Osteocyte (in vitro differentiated cells): ENCODE results near the gene ZNF799. TPM values are rescaled to one million over a fixed set of nuclear protein-coding genes. Genes with fewer than 3 reads are reported as not detected.
"Not testable (repeated sequence)": the region's sequence is repeated elsewhere in the genome, so short reads cannot be mapped to it uniquely, and the experiment has no call there.

Experiments used
- DNase-seq: peaks from one replicate; pipeline ENCODE4 v3.0.0; 2021; ENCODE audit warnings: mixed read lengths; ENCODE audit not compliant: unreplicated experiment; ENCODE audit errors: extremely low spot score
- H3K27ac Mint-ChIP-seq: one replicate; pipeline ENCODE4 v1.8.0; 2021; ENCODE audit warnings: mild to moderate bottlenecking, mixed read lengths; ENCODE audit not compliant: unreplicated experiment
- H3K27me3 Mint-ChIP-seq: one replicate; pipeline ENCODE4 v1.8.0; 2021; ENCODE audit warnings: mixed read lengths; ENCODE audit not compliant: unreplicated experiment
- H3K36me3 Mint-ChIP-seq: one replicate; pipeline ENCODE4 v1.8.0; 2021; ENCODE audit warnings: mixed read lengths; ENCODE audit not compliant: unreplicated experiment
- H3K4me1 Mint-ChIP-seq: one replicate; pipeline ENCODE4 v1.8.0; 2021; ENCODE audit warnings: mixed read lengths; ENCODE audit not compliant: unreplicated experiment
- H3K4me3 Mint-ChIP-seq: one replicate; pipeline ENCODE4 v1.8.0; 2021; ENCODE audit warnings: mild to moderate bottlenecking, moderate library complexity, mixed read lengths; ENCODE audit not compliant: unreplicated experiment
- H3K9me3 Mint-ChIP-seq: one replicate; pipeline ENCODE4 v1.8.0; 2021; ENCODE audit warnings: mixed read lengths; ENCODE audit not compliant: unreplicated experiment
- CTCF ChIP-seq: fragments of 200-600 bp; sonication (generic); IDR thresholded peaks from 2 replicates; pipeline ENCODE4 v1.5.0; 2021; ENCODE audit warnings: antibody characterized with exemption, mild to moderate bottlenecking, moderate library complexity
- total RNA-seq: library from RNA; stranded (reverse); gene quantifications from 2 replicates; pipeline ENCODE4 v1.2.1, GENCODE V29; 2021

The ZNF799 gene
- total RNA-seq, 1 donor from 2014 or later: 1.7 TPM

GRCh38 chr19:12425888-12426274 is 24.8 kb upstream of the ZNF799 start:
- H3K4me1 Mint-ChIP-seq: no peaks in the 10 kb centered on the region
- no peak for TF ChIP-seq CTCF
- H3K9me3 Mint-ChIP-seq: peaks cover 17% of the 10 kb centered on the region
- DNase-seq: no peak
- H3K27me3 Mint-ChIP-seq: no peaks in the 10 kb centered on the region
- H3K4me3 Mint-ChIP-seq: no peak overlapping the region
- peaks cover 23% of the 10 kb centered on the region for H3K36me3 Mint-ChIP-seq
- no peak overlapping the region for H3K27ac Mint-ChIP-seq

GRCh38 chr19:12425236-12425887 is 24.3 kb upstream of the ZNF799 start:
- peaks cover 18% of the 10 kb centered on the region for H3K9me3 Mint-ChIP-seq
- H3K4me1 Mint-ChIP-seq: no peaks in the 10 kb centered on the region
- TF ChIP-seq CTCF: no peak
- no peak overlapping the region for H3K27ac Mint-ChIP-seq
- no peaks in the 10 kb centered on the region for H3K27me3 Mint-ChIP-seq
- no peak overlapping the region for H3K4me3 Mint-ChIP-seq
- H3K36me3 Mint-ChIP-seq: peaks cover 18% of the 10 kb centered on the region
- DNase-seq: no peak

GRCh38 chr19:12417273-12417672 is 16.2 kb upstream of the ZNF799 start:
- DNase-seq, H3K4me3 Mint-ChIP-seq, H3K4me1 Mint-ChIP-seq, H3K27ac Mint-ChIP-seq, H3K27me3 Mint-ChIP-seq: not testable (repeated sequence)
- Mint-ChIP-seq H3K36me3 (peaks cover 21% of the 10 kb centered on the region), H3K9me3 (peaks cover 31% of the 10 kb centered on the region)

- Mint-ChIP-seq H3K27me3 (no peaks in the 10 kb centered on the region), H3K36me3 (peaks cover 3% of the 10 kb centered on the region), H3K4me1 (no peaks in the 10 kb centered on the region), H3K9me3 (peaks cover 23% of the 10 kb centered on the region), H3K4me3 (no peak overlapping the region), H3K27ac (no peak overlapping the region)
- no peak for TF ChIP-seq CTCF
- DNase-seq: no peak
These were observed 10.8 kb upstream of the ZNF799 start for GRCh38 chr19:12411893-12412292.

GRCh38 chr19:12399901-12400632 is 1.0 kb downstream of the ZNF799 start:
- DNase-seq, H3K36me3 Mint-ChIP-seq, H3K27me3 Mint-ChIP-seq, H3K4me1 Mint-ChIP-seq: not testable (repeated sequence)
- peak overlapping the region; percentile 85 for H3K27ac Mint-ChIP-seq
- peaks cover 13% of the 10 kb centered on the region for H3K9me3 Mint-ChIP-seq
- H3K4me3 Mint-ChIP-seq: peak overlapping the region; percentile 93

- H3K36me3 Mint-ChIP-seq: peaks cover 42% of the 10 kb centered on the region
These were observed 9.9 kb downstream of the ZNF799 start for GRCh38 chr19:12391148-12391547.

GRCh38 chr19:12386365-12386764 is 14.7 kb downstream of the ZNF799 start:
- H3K27me3 Mint-ChIP-seq, DNase-seq, H3K4me3 Mint-ChIP-seq, H3K27ac Mint-ChIP-seq, H3K4me1 Mint-ChIP-seq: not testable (repeated sequence)
- Mint-ChIP-seq H3K9me3 (peaks cover 39% of the 10 kb centered on the region), H3K36me3 (peaks cover 37% of the 10 kb centered on the region)

More at GRCh38 chr19:12391148-12391547, 9.9 kb downstream of the ZNF799 start:
- DNase-seq, H3K4me3 Mint-ChIP-seq, H3K27me3 Mint-ChIP-seq, H3K4me1 Mint-ChIP-seq, H3K27ac Mint-ChIP-seq: not testable (repeated sequence)
- peaks cover 41% of the 10 kb centered on the region for H3K9me3 Mint-ChIP-seq
